CD14-positive monocyte (primary cell): ENCODE measurements around the gene PTPRN2. TPM values are rescaled to one million over a fixed set of nuclear protein-coding genes. Genes with fewer than 3 reads are reported as not detected.

Experiments used
- DNase-seq, 3 donors: peaks; one replicate each; pipeline ENCODE4 v3.0.0-alpha.2; 2011 to 2022
- H2AFZ ChIP-seq: 2 replicates; pipeline ENCODE4 v1.6.0; 2012; ENCODE audit warnings: mild to moderate bottlenecking, low read depth, low read length, inconsistent platforms; ENCODE audit not compliant: insufficient read depth, poor library complexity, severe bottlenecking
- H3K27ac ChIP-seq, 2 donors: 1 replicate in 1 of 2; 2 replicates in 1 of 2; pipeline ENCODE4 v1.5.1; 2012 to 2013; ENCODE audit warnings: low read length in 2 of 2, control low read depth in 1 of 2, inconsistent platforms in 1 of 2, low read depth in 1 of 2, mild to moderate bottlenecking in 1 of 2
- H3K27me3 ChIP-seq, 2 donors: one replicate each; pipeline versions ENCODE4 v1.6.0 to v1.6.1; 2011 to 2013; ENCODE audit warnings: low read length in 2 of 2; ENCODE audit not compliant: control insufficient read depth in 2 of 2, insufficient read depth in 2 of 2
- H3K36me3 ChIP-seq, 2 donors: replicated peaks in 1 of 2; 1 replicate in 1 of 2; 2 replicates in 1 of 2; pipeline versions ENCODE4 v1.5.1 to v1.6.1; 2012 to 2013; ENCODE audit warnings: low read length in 2 of 2, control low read depth in 1 of 2, inconsistent platforms in 1 of 2, mild to moderate bottlenecking in 1 of 2; ENCODE audit not compliant: insufficient read depth in 2 of 2, control insufficient read depth in 1 of 2
- H3K4me1 ChIP-seq, 2 donors: 1 replicate in 1 of 2; 2 replicates in 1 of 2; pipeline versions ENCODE4 v1.5.1 to v1.6.1; 2012 to 2013; ENCODE audit warnings: low read length in 2 of 2, control low read depth in 1 of 2, inconsistent platforms in 1 of 2, mild to moderate bottlenecking in 1 of 2, moderate library complexity in 1 of 2; ENCODE audit not compliant: insufficient read depth in 2 of 2, control insufficient read depth in 1 of 2
- H3K4me2 ChIP-seq: replicated peaks from 2 replicates; pipeline ENCODE3; 2012; ENCODE audit warnings: low read length, moderate library complexity, mild to moderate bottlenecking; ENCODE audit not compliant: poor library complexity, severe bottlenecking; ENCODE audit errors: extremely low read depth
- H3K4me3 ChIP-seq, 3 experiments: fragments of 200-600 bp in 1 of 3; sonication (generic) in 1 of 3; replicated peaks in 1 of 3; 1 replicate in 2 of 3; 2 replicates in 1 of 3; pipeline ENCODE4 v1.5.1; 2011 to 2013; ENCODE audit warnings: low read length in 3 of 3, mild to moderate bottlenecking in 3 of 3, control low read depth in 2 of 3, low read depth in 2 of 3, inconsistent platforms in 1 of 3, moderate library complexity in 1 of 3
- H3K79me2 ChIP-seq: 2 replicates; pipeline ENCODE4 v1.6.0; 2012; ENCODE audit warnings: mild to moderate bottlenecking, control low read depth, inconsistent platforms, low read length, moderate library complexity; ENCODE audit not compliant: insufficient read depth
- H3K9ac ChIP-seq: 2 replicates; pipeline ENCODE4 v1.6.0; 2017; ENCODE audit warnings: low read length, mild to moderate bottlenecking; ENCODE audit not compliant: insufficient read depth, poor library complexity, severe bottlenecking
- H3K9me3 ChIP-seq, 2 donors: replicated peaks in 1 of 2; 1 replicate in 1 of 2; 2 replicates in 1 of 2; pipeline versions ENCODE4 v1.5.1 to v1.6.1; 2012 to 2013; ENCODE audit warnings: low read length in 2 of 2, control low read depth in 1 of 2; ENCODE audit not compliant: control insufficient read depth in 1 of 2, insufficient read depth in 1 of 2
- H4K20me1 ChIP-seq: 2 replicates; pipeline ENCODE4 v1.6.0; 2012; ENCODE audit warnings: mild to moderate bottlenecking, low read length, control low read depth, moderate library complexity; ENCODE audit not compliant: insufficient read depth
- H3K27ac Mint-ChIP-seq, 7 donors: one replicate each; pipeline ENCODE4 v1.8.0; 2020; ENCODE audit warnings: mild to moderate bottlenecking in 7 of 7, mixed read lengths in 7 of 7, moderate library complexity in 6 of 7, inconsistent platforms in 2 of 7
- H3K27me3 Mint-ChIP-seq, 3 donors: one replicate each; pipeline ENCODE4 v1.8.0; 2021 to 2022; ENCODE audit warnings: low read depth in 3 of 3, mild to moderate bottlenecking in 3 of 3, mixed read lengths in 3 of 3, moderate library complexity in 3 of 3, inconsistent platforms in 1 of 3
- H3K36me3 Mint-ChIP-seq, 2 donors: one replicate each; pipeline ENCODE4 v1.8.0; 2020; ENCODE audit warnings: mixed read lengths in 2 of 2, inconsistent platforms in 1 of 2, mild to moderate bottlenecking in 1 of 2
- H3K4me1 Mint-ChIP-seq: one replicate; pipeline ENCODE4 v1.8.0; 2020; ENCODE audit warnings: mild to moderate bottlenecking, mixed read lengths
- H3K4me3 Mint-ChIP-seq, 2 donors: one replicate each; pipeline ENCODE4 v1.8.0; 2020; ENCODE audit warnings: mild to moderate bottlenecking in 2 of 2, mixed read lengths in 2 of 2, moderate library complexity in 1 of 2
- H3K9me3 Mint-ChIP-seq, 7 donors: one replicate each; pipeline ENCODE4 v1.8.0; 2020 to 2022; ENCODE audit warnings: mixed read lengths in 7 of 7, mild to moderate bottlenecking in 6 of 7, moderate library complexity in 6 of 7, inconsistent platforms in 2 of 7
- CTCF ChIP-seq: fragments of 200-600 bp; IDR thresholded peaks from one replicate; pipeline ENCODE4 v1.8.0; 2022; ENCODE audit warnings: antibody characterized with exemption, mild to moderate bottlenecking
- WGBS: methylation state at CpG from one replicate; pipeline ENCODE4 v1.1.5; 2013; ENCODE audit warnings: missing lambda C conversion rate; ENCODE audit not compliant: insufficient coverage; 5-methylcytosine and 5-hydroxymethylcytosine counted together
- intact Hi-C, 2 donors: fragments of 100-400 bp; cut with micrococcal nuclease; formaldehyde crosslinking; loops; one replicate each; pipeline versions ENCODE4 v1.15.0 to v1.15.1; 2023
- polyA plus RNA-seq, 3 donors: library from polyadenylated mRNA; depleted of rRNA in 1 of 3; unstranded in 2 of 3; stranded (reverse) in 1 of 3; fragments of 300-500 nt in 2 of 3; fragments of >200 nt in 1 of 3; fragmentation: Illumina TruSeq in 2 of 3; gene quantifications; 1 replicate in 2 of 3; 2 replicates in 1 of 3; pipeline ENCODE4 v1.2.3, GENCODE V29; 2012 to 2021

Gene PTPRN2
- polyA plus RNA-seq, 3 donors: 0.25 to 1.4 (median 0.97) TPM

GRCh38 chr7:158299607-158300006 is 288.0 kb downstream of the PTPRN2 start:
- Histone ChIP-seq H2AFZ (no peak overlapping the region), H4K20me1 (no peaks in the 10 kb centered on the region), H3K79me2 (no peaks in the 10 kb centered on the region), H3K4me3 (no peak overlapping the region), H3K4me2 (no peak overlapping the region), H3K27me3 (no peaks in the 10 kb centered on the region), H3K9me3 (peaks cover 3 to 40% of the 10 kb centered on the region in 2 donors), H3K4me1 (no peaks in the 10 kb centered on the region), H3K36me3 (no peaks in the 10 kb centered on the region), H3K27ac (no peak overlapping the region), H3K9ac (no peak overlapping the region)
- no peak overlapping the region for H3K4me3 Mint-ChIP-seq
- TF ChIP-seq CTCF: no peak
- no peaks in the 10 kb centered on the region for H3K36me3 Mint-ChIP-seq
- intact Hi-C loops: no loop called here
- H3K4me1 Mint-ChIP-seq: no peaks in the 10 kb centered on the region
- no peak overlapping the region for H3K27ac Mint-ChIP-seq
- WGBS: no CpG with 5 or more reads among the region's 4 CpGs
- no peak for DNase-seq
- H3K9me3 Mint-ChIP-seq: peaks cover 11 to 41% (median 27%) of the 10 kb centered on the region in 7 donors
- H3K27me3 Mint-ChIP-seq: peaks cover 1 to 5% (median 2%) of the 10 kb centered on the region in 3 donors

- Histone ChIP-seq H3K36me3 (no peaks in the 10 kb centered on the region), H4K20me1 (no peaks in the 10 kb centered on the region), H3K4me1 (no peaks in the 10 kb centered on the region), H3K4me3 (no peak overlapping the region), H3K9ac (no peak overlapping the region), H3K4me2 (no peak overlapping the region), H2AFZ (no peak overlapping the region), H3K27me3 (no peaks in the 10 kb centered on the region), H3K79me2 (no peaks in the 10 kb centered on the region), H3K27ac (no peak overlapping the region), H3K9me3 (peaks cover 3 to 40% of the 10 kb centered on the region in 2 donors)
- intact Hi-C loops: no loop called here
- no peak for DNase-seq
- Mint-ChIP-seq H3K9me3 (peaks cover 14 to 44% (median 29%) of the 10 kb centered on the region in 7 donors), H3K4me3 (no peak overlapping the region), H3K27ac (no peak overlapping the region), H3K27me3 (peaks cover 1 to 5% (median 2%) of the 10 kb centered on the region in 3 donors), H3K4me1 (no peaks in the 10 kb centered on the region), H3K36me3 (no peaks in the 10 kb centered on the region)
- no peak for TF ChIP-seq CTCF
- WGBS: 98% methylated on average over 6 of the region's 7 CpGs
Measured at GRCh38 chr7:158296798-158297104, 290.9 kb downstream of the PTPRN2 start.
